NT2/D1 (cell line): ENCODE data around the gene PARD6B.

Experiments used
- DNase-seq: peaks from one replicate; pipeline ENCODE4 v3.0.0-alpha.2; 2011; ENCODE audit warnings: low read depth, low spot score
- H3K27me3 ChIP-seq: 2 replicates; pipeline ENCODE4 v1.6.0; 2011; ENCODE audit warnings: mild to moderate bottlenecking; ENCODE audit not compliant: insufficient read length, insufficient read depth
- H3K36me3 ChIP-seq: 2 replicates; pipeline ENCODE4 v1.6.1; 2011; ENCODE audit warnings: mild to moderate bottlenecking, low read length, mixed read lengths; ENCODE audit not compliant: insufficient read depth, insufficient read length
- H3K4me1 ChIP-seq: 2 replicates; pipeline ENCODE4 v1.5.1; 2011; ENCODE audit not compliant: insufficient read depth, insufficient read length
- H3K4me3 ChIP-seq: 2 replicates; pipeline ENCODE4 v1.5.1; 2011; ENCODE audit warnings: low read depth; ENCODE audit not compliant: insufficient read length
- H3K9ac ChIP-seq: 2 replicates; pipeline ENCODE4 v1.6.0; 2011; ENCODE audit warnings: low read depth; ENCODE audit not compliant: insufficient read length
- H3K9me3 ChIP-seq: 2 replicates; pipeline ENCODE4 v1.5.1; 2011; ENCODE audit warnings: mild to moderate bottlenecking, low read length; ENCODE audit not compliant: insufficient read depth
- SUZ12 ChIP-seq: IDR thresholded peaks from 2 replicates; pipeline ENCODE4 v1.6.1; 2011; ENCODE audit not compliant: insufficient read length, insufficient read depth; ENCODE audit errors: extremely low read depth
- YY1 ChIP-seq: IDR thresholded peaks from 2 replicates; pipeline ENCODE4 v1.6.1; 2011; ENCODE audit not compliant: insufficient read length, insufficient read depth
- ZNF274 ChIP-seq: IDR thresholded peaks from 2 replicates; pipeline ENCODE4 v1.6.1; 2011; ENCODE audit warnings: mild to moderate bottlenecking, low read depth, low read length

Gene PARD6B

DNA sequence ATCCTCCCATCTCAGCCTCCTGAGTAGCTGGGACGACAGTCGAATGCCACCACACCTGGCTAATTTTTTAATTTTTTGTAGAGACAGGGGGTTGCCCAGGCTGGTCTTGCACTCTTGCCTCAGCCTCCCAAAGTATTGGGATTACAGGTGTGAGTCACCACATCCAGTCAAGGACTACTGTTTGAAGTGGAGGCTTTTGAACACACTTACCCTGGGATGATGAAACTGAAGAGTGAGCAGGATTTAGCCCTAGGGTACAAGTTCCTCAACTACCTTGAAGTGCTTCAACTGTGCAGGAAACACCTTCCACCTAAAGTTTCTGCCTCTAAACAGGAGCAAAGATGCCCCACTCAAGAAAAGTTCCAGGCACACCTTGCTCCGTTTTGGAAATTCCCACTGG is 15.7 kb upstream of the PARD6B start:
- Histone ChIP-seq H3K4me3 (no peak overlapping the region), H3K27me3 (no peaks in the 10 kb centered on the region), H3K36me3 (no peaks in the 10 kb centered on the region), H3K9me3 (no peaks in the 10 kb centered on the region), H3K9ac (no peak overlapping the region), H3K4me1 (peaks cover 3% of the 10 kb centered on the region)
- no peak for DNase-seq
- TF ChIP-seq ZNF274 (no peak), YY1 (no peak), SUZ12 (no peak)

GRCh38 chr20:50716518-50716917 is 14.9 kb upstream of the PARD6B start:
- Histone ChIP-seq H3K4me1 (peaks cover 3% of the 10 kb centered on the region), H3K9ac (no peak overlapping the region), H3K4me3 (no peak overlapping the region), H3K36me3 (no peaks in the 10 kb centered on the region), H3K9me3 (no peaks in the 10 kb centered on the region), H3K27me3 (no peaks in the 10 kb centered on the region)
- DNase-seq, result no peak
- TF ChIP-seq ZNF274 (no peak), SUZ12 (no peak), YY1 (no peak)

DNA sequence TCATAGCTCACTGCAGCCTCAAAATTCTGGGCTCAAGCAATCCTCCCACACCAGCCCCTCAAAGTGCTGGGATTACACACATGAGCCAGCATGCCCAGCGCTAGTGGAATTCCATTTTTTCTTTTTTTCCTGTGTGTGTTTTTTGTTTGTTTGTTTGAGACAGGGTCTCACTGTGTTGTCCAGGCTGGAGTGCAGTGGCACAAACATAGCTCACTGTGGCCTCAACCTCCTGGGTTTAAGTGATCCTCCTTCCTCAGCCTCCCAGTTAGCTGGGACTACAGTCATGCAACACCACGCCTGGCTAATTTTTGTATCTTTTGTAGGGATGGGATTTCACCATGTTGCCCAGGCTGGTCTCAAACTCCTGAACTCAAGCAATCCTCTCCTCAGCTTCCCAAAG is 14.1 kb upstream of the PARD6B start:
- H3K9me3 ChIP-seq, result no peaks in the 10 kb centered on the region
- no peak overlapping the region for H3K4me3 ChIP-seq
- TF ChIP-seq YY1 (no peak), SUZ12 (no peak), ZNF274 (no peak)
- no peaks in the 10 kb centered on the region for H3K36me3 ChIP-seq
- no peaks in the 10 kb centered on the region for H3K27me3 ChIP-seq
- H3K4me1 ChIP-seq, result peaks cover under 1% of the 10 kb centered on the region
- H3K9ac ChIP-seq, result no peak overlapping the region
- no peak for DNase-seq

GRCh38 chr20:50717974-50718761 is 13.2 kb upstream of the PARD6B start:
- no peak for TF ChIP-seq SUZ12
- TF ChIP-seq YY1, result no peak
- TF ChIP-seq ZNF274, result no peak
- no peak for DNase-seq
- Histone ChIP-seq H3K9me3 (no peaks in the 10 kb centered on the region), H3K9ac (no peak overlapping the region), H3K4me1 (no peaks in the 10 kb centered on the region), H3K36me3 (no peaks in the 10 kb centered on the region), H3K4me3 (no peak overlapping the region), H3K27me3 (no peaks in the 10 kb centered on the region)

GRCh38 chr20:50719328-50719727 is 12.1 kb upstream of the PARD6B start:
- H3K4me1 ChIP-seq, result peaks cover 1% of the 10 kb centered on the region
- no peaks in the 10 kb centered on the region for H3K36me3 ChIP-seq
- TF ChIP-seq ZNF274, result no peak
- TF ChIP-seq SUZ12, result no peak
- no peak for TF ChIP-seq YY1
- H3K9me3 ChIP-seq, result no peaks in the 10 kb centered on the region
- H3K4me3 ChIP-seq, result no peak overlapping the region
- no peak for DNase-seq
- no peak overlapping the region for H3K9ac ChIP-seq
- H3K27me3 ChIP-seq, result no peaks in the 10 kb centered on the region

DNA sequence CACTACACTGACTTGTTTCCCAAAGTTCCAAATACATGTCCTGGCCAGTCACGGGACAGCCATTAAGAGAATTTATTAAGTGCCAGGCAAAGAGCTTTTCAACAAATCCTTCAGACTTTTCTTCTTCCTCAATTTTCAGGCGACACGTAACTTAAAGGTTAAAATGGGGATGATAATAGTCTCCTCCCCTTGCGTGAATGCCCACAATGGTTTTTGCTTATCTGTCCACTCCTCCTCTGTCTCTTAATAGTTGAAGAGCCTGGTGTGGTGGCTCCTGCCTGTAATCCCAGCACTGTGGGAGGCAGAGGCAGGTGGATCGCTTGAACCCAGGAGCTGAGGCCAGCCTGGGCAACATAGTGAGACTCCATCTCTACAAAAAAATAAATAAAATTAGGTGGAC is 11.4 kb upstream of the PARD6B start:
- Histone ChIP-seq H3K4me3 (no peak overlapping the region), H3K9me3 (no peaks in the 10 kb centered on the region), H3K27me3 (no peaks in the 10 kb centered on the region), H3K36me3 (no peaks in the 10 kb centered on the region), H3K4me1 (peaks cover 3% of the 10 kb centered on the region), H3K9ac (no peak overlapping the region)
- no peak for DNase-seq
- TF ChIP-seq ZNF274, result no peak
- no peak for TF ChIP-seq SUZ12
- TF ChIP-seq YY1, result no peak

DNA sequence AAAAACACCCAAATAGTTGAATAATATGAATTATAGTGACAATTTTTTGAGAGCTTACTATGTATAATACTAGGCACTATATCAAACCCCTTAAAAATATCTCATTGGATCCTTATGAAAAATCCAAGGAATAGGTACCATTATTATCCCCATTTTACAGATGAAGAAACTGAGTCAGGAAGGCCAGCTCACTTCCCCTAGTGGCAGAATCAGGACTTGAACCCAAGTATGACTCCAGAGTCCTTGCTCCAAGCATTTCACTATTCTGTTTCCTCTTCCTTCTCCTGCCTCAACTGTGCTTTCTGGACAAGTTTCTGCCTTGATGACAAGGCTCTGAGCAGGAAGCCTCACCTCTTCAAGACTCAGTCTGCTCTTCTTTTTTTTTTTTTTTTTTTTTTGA is 10.8 kb upstream of the PARD6B start:
- TF ChIP-seq SUZ12, result no peak
- TF ChIP-seq ZNF274, result no peak
- no peak for TF ChIP-seq YY1
- DNase-seq, result no peak
- Histone ChIP-seq H3K4me1 (peaks cover 3% of the 10 kb centered on the region), H3K9me3 (no peaks in the 10 kb centered on the region), H3K36me3 (no peaks in the 10 kb centered on the region), H3K9ac (no peak overlapping the region), H3K4me3 (no peak overlapping the region), H3K27me3 (no peaks in the 10 kb centered on the region)

DNA sequence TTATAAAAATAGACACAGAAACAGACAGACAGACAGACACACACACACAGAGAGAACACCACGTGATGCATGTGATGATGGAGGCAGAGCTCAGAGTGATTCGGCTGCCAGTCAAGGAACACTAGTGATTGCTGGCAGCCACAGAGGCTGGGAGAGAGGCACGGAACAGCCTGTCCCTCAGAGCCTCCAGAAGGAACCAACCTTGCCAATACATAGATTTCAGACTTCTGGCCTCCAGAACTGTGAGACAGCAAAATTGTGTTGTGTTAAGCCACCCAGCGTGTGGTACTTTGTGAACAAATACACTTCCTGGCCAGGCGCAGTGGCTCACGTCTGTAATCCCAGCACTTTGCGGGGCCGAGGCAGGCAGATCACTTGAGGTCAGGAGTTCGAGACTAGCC is 9.5 kb upstream of the PARD6B start:
- H3K9ac ChIP-seq, result no peak overlapping the region
- DNase-seq, result no peak
- TF ChIP-seq SUZ12 (no peak), ZNF274 (no peak), YY1 (no peak)

More for the DNA sequence above, 9.5 kb upstream of the PARD6B start:
- no peak overlapping the region for H3K4me3 ChIP-seq
- H3K4me1 ChIP-seq, result peaks cover 6% of the 10 kb centered on the region
- H3K36me3 ChIP-seq, result no peaks in the 10 kb centered on the region
- no peaks in the 10 kb centered on the region for H3K27me3 ChIP-seq
- no peaks in the 10 kb centered on the region for H3K9me3 ChIP-seq
